HepG2 (cell line): ENCODE data around the gene MND1. TPM values are rescaled to one million over a fixed set of nuclear protein-coding genes. Genes with fewer than 3 reads are reported as not detected.
A peak's percentile ranks its signal among the peaks of the same experiment; 100 is the strongest.

Experiments used
- CREB1 ChIP-seq, 2 experiments: fragments of 450-650 bp in 1 of 2; IDR thresholded peaks; 2 replicates each; pipeline ENCODE4 v1.6.1; 2016 to 2017; ENCODE audit warnings: control low read depth in 1 of 2, mild to moderate bottlenecking in 1 of 2, missing compliant biosample characterization in 1 of 2, missing genetic modification characterization in 1 of 2
- CREM ChIP-seq, 2 experiments: sonication (generic) in 1 of 2; formaldehyde crosslinking in 1 of 2; IDR thresholded peaks; 2 replicates each; pipeline versions ENCODE4 v1.4.0 to v1.6.1; 2016 to 2020; ENCODE audit warnings: antibody characterized with exemption in 1 of 2, mild to moderate bottlenecking in 1 of 2, missing genetic modification reagents in 1 of 2
- GZF1 ChIP-seq: sonication (generic); formaldehyde crosslinking; IDR thresholded peaks from 2 replicates; pipeline ENCODE4 v1.5.1; 2020; ENCODE audit warnings: mild to moderate bottlenecking, missing genetic modification reagents
- HOXA5 ChIP-seq: sonication (generic); formaldehyde crosslinking; IDR thresholded peaks from 2 replicates; pipeline ENCODE4 v1.4.0; 2020; ENCODE audit warnings: missing genetic modification reagents
- IKZF1 ChIP-seq: fragments of 450-650 bp; IDR thresholded peaks from 2 replicates; pipeline ENCODE4 v1.7.1; 2016
- KMT2B ChIP-seq: IDR thresholded peaks from 2 replicates; pipeline ENCODE4 v1.6.1; 2016; ENCODE audit warnings: missing genetic modification reagents, missing compliant biosample characterization
- LCORL ChIP-seq, 2 experiments: fragments of 450-650 bp in 1 of 2; sonication (generic) in 1 of 2; formaldehyde crosslinking in 1 of 2; IDR thresholded peaks; 2 replicates each; pipeline versions ENCODE4 v1.5.0 to v1.6.1; 2017 to 2020; ENCODE audit warnings: antibody characterized with exemption in 1 of 2, missing genetic modification reagents in 1 of 2
- SMARCE1 ChIP-seq: fragments of 450-650 bp; IDR thresholded peaks from 2 replicates; pipeline ENCODE4 v1.6.1; 2017; ENCODE audit warnings: borderline replicate concordance
- SP5 ChIP-seq: IDR thresholded peaks from 2 replicates; pipeline ENCODE4 v1.6.1; 2016; ENCODE audit warnings: low read depth, borderline replicate concordance
- TARDBP ChIP-seq: sonication (generic); formaldehyde crosslinking; IDR thresholded peaks from 2 replicates; pipeline ENCODE4 v1.8.0; 2022; ENCODE audit warnings: mild to moderate bottlenecking, missing genetic modification reagents
- TOPORS ChIP-seq: sonication (generic); formaldehyde crosslinking; IDR thresholded peaks from 2 replicates; pipeline ENCODE4 v1.8.0; 2023; ENCODE audit warnings: mild to moderate bottlenecking, missing genetic modification reagents
- ZBTB1 ChIP-seq: sonication (generic); formaldehyde crosslinking; IDR thresholded peaks from 2 replicates; pipeline ENCODE4 v1.4.0; 2020; ENCODE audit warnings: missing genetic modification reagents, borderline replicate concordance
- ZNF17 ChIP-seq: sonication (generic); formaldehyde crosslinking; IDR thresholded peaks from 2 replicates; pipeline ENCODE4 v1.5.0; 2020; ENCODE audit warnings: mild to moderate bottlenecking, missing genetic modification reagents
- ZNF367 ChIP-seq: sonication (generic); formaldehyde crosslinking; IDR thresholded peaks from 2 replicates; pipeline ENCODE4 v1.4.0; 2020; ENCODE audit warnings: missing genetic modification reagents, borderline replicate concordance
- ZNF510 ChIP-seq: sonication (generic); formaldehyde crosslinking; IDR thresholded peaks from 2 replicates; pipeline ENCODE4 v1.4.0; 2020; ENCODE audit warnings: low read depth, mild to moderate bottlenecking, missing genetic modification reagents
- ZNF567 ChIP-seq: sonication (generic); formaldehyde crosslinking; IDR thresholded peaks from 2 replicates; pipeline ENCODE4 v1.8.1; 2023; ENCODE audit warnings: mild to moderate bottlenecking, missing genetic modification reagents, borderline replicate concordance
- ZNF678 ChIP-seq: sonication (generic); formaldehyde crosslinking; IDR thresholded peaks from 2 replicates; pipeline ENCODE4 v1.4.0; 2020; ENCODE audit warnings: mild to moderate bottlenecking, missing genetic modification reagents
- ZNF709 ChIP-seq: sonication (generic); formaldehyde crosslinking; IDR thresholded peaks from 2 replicates; pipeline ENCODE4 v1.5.0; 2020; ENCODE audit warnings: mild to moderate bottlenecking, missing genetic modification reagents
- ZNF879 ChIP-seq: sonication (generic); formaldehyde crosslinking; IDR thresholded peaks from 2 replicates; pipeline ENCODE4 v1.8.1; 2023; ENCODE audit warnings: missing genetic modification reagents
- ZSCAN20 ChIP-seq: sonication (generic); formaldehyde crosslinking; IDR thresholded peaks from 2 replicates; pipeline ENCODE4 v1.4.0; 2020; ENCODE audit warnings: missing genetic modification reagents, mild to moderate bottlenecking, borderline replicate concordance
- polyA plus RNA-seq, 8 experiments: library from polyadenylated mRNA; depleted of rRNA in 3 of 8; stranded (reverse) in 7 of 8; unstranded in 1 of 8; fragments of >200 nt; fragmentation: Illumina TruSeq in 4 of 8; extraction: Trizol in 4 of 8; gene quantifications; 2 replicates each; pipeline versions ENCODE4 v1.2.1 to v1.2.3, GENCODE V29; 2011 to 2016; ENCODE audit warnings: low read depth in 4 of 8, missing spikeins in 1 of 8, mixed read lengths in 1 of 8; ENCODE audit not compliant: insufficient read depth in 1 of 8
- total RNA-seq, 5 experiments: library from RNA; depleted of rRNA; stranded (reverse); fragments of >200 nt; fragmentation: Illumina TruSeq; extraction: Trizol; gene quantifications; 2 replicates each; pipeline ENCODE4 v1.2.3, GENCODE V29; 2016; ENCODE audit warnings: low read depth in 1 of 5
- TF ChIP-seq, protein P1 (sequence below): sonication (generic); formaldehyde crosslinking; conservative IDR thresholded peaks from 2 replicates; pipeline ENCODE4 v1.8.1; 2023; ENCODE audit warnings: missing genetic modification reagents
- TF ChIP-seq, protein P2 (sequence below): sonication (generic); formaldehyde crosslinking; IDR thresholded peaks from 2 replicates; pipeline ENCODE4 v1.4.0; 2020; ENCODE audit warnings: missing genetic modification reagents, low read depth, mild to moderate bottlenecking, borderline replicate concordance

MND1 gene
- total and polyA plus RNA-seq, 2 of the 13 experiments (the other 11 are each of a cell fraction or from before 2014, with no cell fraction given), result 4.8 to 30.7 TPM

DNA sequence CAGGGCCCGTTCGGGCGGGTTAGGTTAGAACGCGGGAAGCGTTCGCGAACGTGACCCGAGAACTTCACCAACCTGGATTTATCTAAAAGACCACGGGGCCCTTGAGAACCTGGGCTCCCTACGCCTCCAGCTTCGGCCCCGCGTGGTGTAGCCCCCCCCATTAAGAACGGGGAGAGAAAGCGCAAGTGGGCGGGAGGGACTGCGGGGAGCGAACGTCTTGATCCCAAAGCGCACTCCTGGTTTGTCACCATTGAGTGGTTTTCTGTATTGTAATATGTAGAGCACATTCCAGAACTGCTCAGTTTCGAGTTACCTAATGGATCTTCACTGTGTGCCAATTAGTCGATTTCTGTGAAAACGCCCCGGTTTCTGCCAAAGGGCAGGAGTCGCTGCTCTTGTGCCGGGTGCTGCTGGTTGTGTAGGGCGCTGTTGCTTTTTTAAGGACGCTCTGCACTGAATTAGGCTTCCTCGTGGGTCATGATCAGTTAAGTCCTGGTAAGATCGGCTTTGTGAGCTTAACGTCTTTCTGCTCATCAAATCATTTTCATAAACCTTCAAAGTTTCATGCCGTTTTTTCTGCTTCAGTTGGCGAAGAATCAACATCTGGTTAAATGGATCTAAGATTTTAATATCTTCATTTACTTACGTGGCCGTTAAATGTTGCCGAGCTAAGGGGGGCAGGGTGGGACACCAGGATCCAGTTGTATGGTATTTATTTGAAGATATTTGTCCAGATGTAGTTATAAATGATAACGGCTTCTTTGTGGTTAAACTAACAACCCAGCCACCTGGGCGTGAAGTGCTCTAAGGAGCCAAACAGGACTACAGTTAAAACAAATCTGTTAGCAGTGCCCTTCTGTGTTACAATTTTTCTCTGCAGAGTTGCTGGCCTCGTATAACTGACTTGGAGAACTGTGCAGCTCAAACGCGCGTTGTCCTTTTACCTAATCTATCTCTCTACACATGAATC, 809 bp downstream of the MND1 start (continued):
- no peak for TF ChIP-seq ZNF510 (CRISPR knock-in tag)
- TF ChIP-seq HOXA5 (CRISPR knock-in tag), result 0 out of 2 replicates have a peak, but pooled peaks have one; percentile 3
- no peak for TF ChIP-seq ZNF567
- no peak for TF ChIP-seq SP5
- TF ChIP-seq, protein P1, sequence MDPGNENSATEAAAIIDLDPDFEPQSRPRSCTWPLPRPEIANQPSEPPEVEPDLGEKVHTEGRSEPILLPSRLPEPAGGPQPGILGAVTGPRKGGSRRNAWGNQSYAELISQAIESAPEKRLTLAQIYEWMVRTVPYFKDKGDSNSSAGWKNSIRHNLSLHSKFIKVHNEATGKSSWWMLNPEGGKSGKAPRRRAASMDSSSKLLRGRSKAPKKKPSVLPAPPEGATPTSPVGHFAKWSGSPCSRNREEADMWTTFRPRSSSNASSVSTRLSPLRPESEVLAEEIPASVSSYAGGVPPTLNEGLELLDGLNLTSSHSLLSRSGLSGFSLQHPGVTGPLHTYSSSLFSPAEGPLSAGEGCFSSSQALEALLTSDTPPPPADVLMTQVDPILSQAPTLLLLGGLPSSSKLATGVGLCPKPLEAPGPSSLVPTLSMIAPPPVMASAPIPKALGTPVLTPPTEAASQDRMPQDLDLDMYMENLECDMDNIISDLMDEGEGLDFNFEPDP (CRISPR knock-in tag), result peak; percentile 58; the same call in 1 of the 2 replicates
- no peak for TF ChIP-seq ZNF17 (CRISPR knock-in tag)
- TF ChIP-seq IKZF1, result no peak
- 0 out of 2 replicates have a peak, but pooled peaks have one; percentile 9 for TF ChIP-seq CREM (IDR thresholded peaks at IDR 0.05)
- TF ChIP-seq CREM (CRISPR knock-in tag; IDR thresholded peaks at IDR 0.05), result no peak
- TF ChIP-seq ZNF678 (CRISPR knock-in tag), result no peak
- TF ChIP-seq ZNF709, result peak; percentile 46; the same call in 1 of the 2 replicates
- TF ChIP-seq GZF1, result no peak
- TF ChIP-seq TOPORS (CRISPR knock-in tag), result 0 out of 2 replicates have a peak, but pooled peaks have one; percentile 15
- no peak for TF ChIP-seq ZNF367 (CRISPR knock-in tag)
- TF ChIP-seq CREB1 (IDR thresholded peaks at IDR 0.05), result no peak
- TF ChIP-seq CREB1 (CRISPR knock-in tag; IDR thresholded peaks at IDR 0.05), result no peak
- TF ChIP-seq, protein P2, sequence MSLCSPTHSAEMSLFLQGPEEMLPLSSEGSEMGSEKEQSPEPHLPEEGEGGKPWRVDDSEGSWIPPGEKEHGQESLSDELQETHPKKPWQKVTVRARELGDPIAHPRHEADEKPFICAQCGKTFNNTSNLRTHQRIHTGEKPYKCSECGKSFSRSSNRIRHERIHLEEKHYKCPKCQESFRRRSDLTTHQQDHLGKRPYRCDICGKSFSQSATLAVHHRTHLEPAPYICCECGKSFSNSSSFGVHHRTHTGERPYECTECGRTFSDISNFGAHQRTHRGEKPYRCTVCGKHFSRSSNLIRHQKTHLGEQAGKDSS (CRISPR knock-in tag), result no peak
- TF ChIP-seq LCORL (IDR thresholded peaks at IDR 0.05), result no peak
- TF ChIP-seq LCORL (CRISPR knock-in tag; IDR thresholded peaks at IDR 0.05), result no peak
- no peak for TF ChIP-seq ZBTB1 (CRISPR knock-in tag)
- TF ChIP-seq ZNF879 (CRISPR knock-in tag), result no peak
- no peak for TF ChIP-seq SMARCE1
- 0 out of 2 replicates have a peak, but pooled peaks have one; percentile 25 for TF ChIP-seq ZSCAN20 (CRISPR knock-in tag)
- peak; percentile 66; the same call in 1 of the 2 replicates for TF ChIP-seq KMT2B (CRISPR knock-in tag)
- TF ChIP-seq TARDBP (CRISPR knock-in tag), result no peak; the same call in 1 of the 2 replicates
